Activated CD4-positive, alpha-beta T cell treated with anti-CD3 and anti-CD28 coated beads for 24 hours (primary cell): ENCODE data around the gene LPIN3.
A peak's percentile ranks its signal among the peaks of the same experiment; 100 is the strongest.
"Not testable (repeated sequence)": the region's sequence is repeated elsewhere in the genome, so short reads cannot be mapped to it uniquely, and the experiment has no call there.

Experiments
- DNase-seq, 2 donors: peaks; one replicate each; pipeline ENCODE4 v3.0.0-alpha.2; 2020; ENCODE audit warnings: low read depth in 2 of 2

The LPIN3 gene

GRCh38 chr20:41340327-41341055 lies at the start of gene LPIN3:
Gene LPIN3 (plus strand): TSS chr20:41340821. CDS start chr20:41345804, 4,983 bp downstream.
- DNase-seq, result peak; percentile 36 to 38

- DNase-seq, result no peak
Measured at GRCh38 chr20:41293269-41294037, 47.2 kb upstream of the LPIN3 start.

GRCh38 chr20:41299899-41300298 lies 40.7 kb upstream of the LPIN3 start:
- DNase-seq, result no peak

GRCh38 chr20:41300383-41300782 lies 40.2 kb upstream of the LPIN3 start:
- no peak for DNase-seq

GRCh38 chr20:41300886-41301285 lies 39.7 kb upstream of the LPIN3 start:
- DNase-seq, result no peak

- no peak for DNase-seq
Measured at GRCh38 chr20:41304002-41304401, 36.6 kb upstream of the LPIN3 start.

- no peak for DNase-seq
Measured at GRCh38 chr20:41304424-41305079, 36.1 kb upstream of the LPIN3 start.

GRCh38 chr20:41306061-41306727 lies 34.4 kb upstream of the LPIN3 start:
- no peak for DNase-seq

- DNase-seq, result no peak
Measured at GRCh38 chr20:41307021-41307420, 33.6 kb upstream of the LPIN3 start.

GRCh38 chr20:41308290-41308711 lies 32.3 kb upstream of the LPIN3 start:
- DNase-seq, result no peak

GRCh38 chr20:41308726-41309413 lies 31.8 kb upstream of the LPIN3 start:
- no peak for DNase-seq

- no peak for DNase-seq
Measured at GRCh38 chr20:41309817-41310216, 30.8 kb upstream of the LPIN3 start.

- not testable (repeated sequence) for DNase-seq
Measured at GRCh38 chr20:41312009-41312408, 28.6 kb upstream of the LPIN3 start.

- DNase-seq, result no peak
Measured at GRCh38 chr20:41314386-41314785, 26.2 kb upstream of the LPIN3 start.

GRCh38 chr20:41316051-41316450 lies 24.6 kb upstream of the LPIN3 start:
- DNase-seq, result no peak

GRCh38 chr20:41316602-41317545 lies 23.7 kb upstream of the LPIN3 start:
- DNase-seq, result peak; percentile 66 to 74

GRCh38 chr20:41317546-41318270 lies 22.9 kb upstream of the LPIN3 start, which contains the start of gene ZHX3:
Gene ZHX3 (minus strand): TSS chr20:41317731. CDS start chr20:41204916, 112,815 bp downstream.
- peak; percentile 94 to 95 for DNase-seq

GRCh38 chr20:41318271-41318649 lies 22.4 kb upstream of the LPIN3 start:
- DNase-seq, result no peak

- no peak for DNase-seq
Measured at GRCh38 chr20:41320441-41320840, 20.2 kb upstream of the LPIN3 start.
